NCI-H2081 treated with DMSO at 0.1 percent for 48 hours (cell line): ENCODE results near the gene BACH2.
A peak's percentile ranks its signal among the peaks of the same experiment; 100 is the strongest.

Experiments used
- DNase-seq: peaks from one replicate; lab custom pipeline; 2025; lab: John Stamatoyannopoulos, UW

BACH2 gene

GRCh38 chr6:89965441-89966227, 331.0 kb downstream of the BACH2 start:
- no peak for DNase-seq

GRCh38 chr6:89963391-89963790, 333.3 kb downstream of the BACH2 start:
- no peak for DNase-seq

- DNase-seq: no peak
Observed at GRCh38 chr6:89961481-89961880, 335.2 kb downstream of the BACH2 start.

- DNase-seq: no peak
Observed at GRCh38 chr6:89959883-89960282, 336.8 kb downstream of the BACH2 start.

GRCh38 chr6:89956182-89956581, 340.5 kb downstream of the BACH2 start:
- no peak for DNase-seq

GRCh38 chr6:89955364-89955763, 341.3 kb downstream of the BACH2 start:
- no peak for DNase-seq

- no peak for DNase-seq
Observed at GRCh38 chr6:89954721-89955148, 341.9 kb downstream of the BACH2 start.

- DNase-seq: no peak
Observed at GRCh38 chr6:89952686-89953085, 344.0 kb downstream of the BACH2 start.

- no peak for DNase-seq
Observed at GRCh38 chr6:89952105-89952671, 344.5 kb downstream of the BACH2 start.

- no peak for DNase-seq
Observed at GRCh38 chr6:89951574-89952104, 345.0 kb downstream of the BACH2 start.

GRCh38 chr6:89950879-89951391, 345.7 kb downstream of the BACH2 start:
- no peak for DNase-seq

- no peak for DNase-seq
Observed at GRCh38 chr6:89950446-89950845, 346.2 kb downstream of the BACH2 start.

GRCh38 chr6:89948876-89949275, 347.8 kb downstream of the BACH2 start:
- no peak for DNase-seq

GRCh38 chr6:89944826-89945407, 351.7 kb downstream of the BACH2 start:
- DNase-seq: no peak

GRCh38 chr6:89944181-89944755, 352.4 kb downstream of the BACH2 start:
- DNase-seq: no peak

GRCh38 chr6:89942601-89943000, 354.0 kb downstream of the BACH2 start:
- no peak for DNase-seq

- DNase-seq: no peak
Observed at GRCh38 chr6:89941763-89942497, 354.7 kb downstream of the BACH2 start.

GRCh38 chr6:89941031-89941762, 355.4 kb downstream of the BACH2 start:
- DNase-seq: no peak

- peak; percentile 48 for DNase-seq
Observed at GRCh38 chr6:89940225-89941027, 356.2 kb downstream of the BACH2 start.

GRCh38 chr6:89939144-89939543, 357.5 kb downstream of the BACH2 start:
- no peak for DNase-seq
